Measurements from ENCODE around the gene DIPK1C. TPM values are rescaled to one million over a fixed set of nuclear protein-coding genes. Genes with fewer than 3 reads are reported as not detected.

DIPK1C gene
- total and polyA plus RNA-seq, 2 experiments from 2014 or later, result not detected

GRCh38 chr18:74399091-74399887 lies 57.8 kb downstream of the DIPK1C start:
- no peak overlapping the region for H2AFZ ChIP-seq
- H3K79me2 ChIP-seq (ENCODE audit: insufficient read depth), result no peaks in the 10 kb centered on the region
- 5 to 6% methylated on average over 14 of the region's 14 CpGs for WGBS, 2 experiments (ENCODE audit: low coverage in 1 of 2, low lambda C conversion rate in 2 of 2, missing lambda C conversion rate in 2 of 2)
- no peaks in the 10 kb centered on the region for H3F3A ChIP-seq (ENCODE audit: insufficient read depth)
- no peak overlapping the region for H3K4me2 ChIP-seq (ENCODE audit: unreplicated experiment)
- H3K27ac ChIP-seq, result no peak overlapping the region
- in situ Hi-C loops (cut with MboI), result no loop called here
- no peaks in the 10 kb centered on the region for H3K9me2 ChIP-seq (ENCODE audit: insufficient read depth)
- no peak for DNase-seq
- TF ChIP-seq EZH2 (IDR thresholded peaks at IDR 0.05; ENCODE audit: insufficient read depth, poor library complexity, severe bottlenecking), result no peak
- TF ChIP-seq EZH2phosphoT487 (IDR thresholded peaks at IDR 0.05; ENCODE audit: insufficient read depth, low read depth), result no peak
- no peaks in the 10 kb centered on the region for H3K9me3 ChIP-seq (ENCODE audit: low read depth)
- no peak overlapping the region for H3K4me3 ChIP-seq
- no peak overlapping the region for H3K9ac ChIP-seq
- H3K27me3 ChIP-seq (replicated peaks; ENCODE audit: insufficient read depth), result peaks cover 16% of the 10 kb centered on the region
- H3K4me1 ChIP-seq (ENCODE audit: insufficient read depth), result no peaks in the 10 kb centered on the region
- H4K20me1 ChIP-seq (ENCODE audit: insufficient read depth), result no peaks in the 10 kb centered on the region
- no peaks in the 10 kb centered on the region for H3K36me3 ChIP-seq (ENCODE audit: low read depth)

DNA sequence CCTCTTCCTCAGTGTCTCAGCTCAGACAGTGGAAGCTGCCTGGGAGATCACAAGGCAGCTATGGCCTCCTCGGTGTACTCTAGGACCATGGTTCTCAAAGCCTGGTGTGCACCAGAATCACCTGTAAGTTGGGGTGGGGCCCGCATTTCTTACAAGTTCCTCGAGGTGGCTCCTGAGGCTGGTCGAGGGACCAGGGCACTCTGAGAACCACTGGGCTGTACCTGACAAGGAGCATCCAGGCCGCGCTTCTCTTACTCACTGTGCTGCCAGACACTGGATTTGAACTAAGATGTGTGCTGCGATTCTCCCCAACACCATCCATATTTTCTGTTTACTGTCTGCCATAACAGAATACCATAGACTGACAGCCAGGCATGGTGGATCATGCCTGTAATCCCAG lies 59.5 kb downstream of the DIPK1C start:
- 64 to 76% methylated on average over 7 of the region's 7 CpGs for WGBS, 2 experiments (ENCODE audit: low coverage in 1 of 2, low lambda C conversion rate in 2 of 2, missing lambda C conversion rate in 2 of 2)
- Histone ChIP-seq H3K27me3 (replicated peaks; ENCODE audit: insufficient read depth) (peaks cover 20% of the 10 kb centered on the region), H3K9me2 (ENCODE audit: insufficient read depth) (no peaks in the 10 kb centered on the region)

DNA sequence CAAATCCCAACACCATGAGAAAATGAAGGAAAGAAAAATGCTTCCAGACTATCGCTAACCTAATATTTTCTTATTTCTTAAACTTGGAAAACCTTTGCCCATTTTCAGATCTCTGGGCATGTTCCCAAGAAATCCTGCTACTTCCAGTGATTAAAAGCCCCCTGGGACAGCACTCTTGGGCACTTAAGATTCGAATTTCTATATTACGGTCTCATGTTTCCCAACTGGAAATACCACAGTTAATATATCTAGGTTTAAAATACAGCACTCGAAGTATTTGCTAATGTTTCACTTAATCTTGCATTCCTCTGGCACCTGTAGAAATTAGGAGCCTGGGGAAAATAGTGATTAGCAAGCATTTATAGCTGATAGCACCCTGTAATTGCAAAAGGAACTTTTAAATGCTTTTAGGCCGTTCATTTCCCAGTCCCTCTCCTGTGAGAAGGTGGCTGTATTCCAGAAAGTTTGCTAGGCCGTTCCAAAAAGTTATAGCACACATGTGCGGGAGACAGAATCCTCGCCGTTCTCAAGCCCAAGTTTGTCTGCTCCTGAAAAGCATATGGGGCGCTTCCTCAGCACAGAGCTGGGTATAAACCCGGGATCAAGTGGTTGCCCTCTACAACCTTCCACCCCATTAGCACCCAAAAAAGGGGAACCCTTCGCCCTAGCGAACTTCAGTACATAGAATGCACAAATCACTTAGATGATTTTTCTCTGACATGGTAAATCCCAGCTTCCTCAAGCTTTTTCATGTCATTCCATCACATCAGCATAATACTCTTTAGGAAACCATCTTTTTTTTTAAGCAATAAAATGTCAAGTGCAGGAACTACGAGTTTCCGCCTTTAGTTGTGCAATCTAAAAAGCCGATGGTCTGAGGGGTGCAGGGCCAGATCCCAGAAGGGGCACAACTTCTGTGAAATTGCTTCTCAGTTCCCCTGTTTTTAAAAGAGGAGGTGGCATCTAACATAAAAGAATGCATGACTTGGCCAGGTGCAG lies 60.6 kb downstream of the DIPK1C start:
- H3K79me2 ChIP-seq (ENCODE audit: insufficient read depth), result no peaks in the 10 kb centered on the region
- H3K4me1 ChIP-seq (ENCODE audit: insufficient read depth), result no peaks in the 10 kb centered on the region
- no peak overlapping the region for H3K27ac ChIP-seq
- H2AFZ ChIP-seq, result no peak overlapping the region
- in situ Hi-C loops (cut with MboI), result no loop called here
- no peaks in the 10 kb centered on the region for H4K20me1 ChIP-seq (ENCODE audit: insufficient read depth)
- H3F3A ChIP-seq (ENCODE audit: insufficient read depth), result no peaks in the 10 kb centered on the region
- H3K36me3 ChIP-seq (ENCODE audit: low read depth), result no peaks in the 10 kb centered on the region
- no peak overlapping the region for H3K9ac ChIP-seq
- DNase-seq, result no peak
- H3K9me2 ChIP-seq (ENCODE audit: insufficient read depth), result no peaks in the 10 kb centered on the region
- H3K27me3 ChIP-seq (replicated peaks; ENCODE audit: insufficient read depth), result peaks cover 28% of the 10 kb centered on the region
- WGBS, 2 experiments (ENCODE audit: low coverage in 1 of 2, low lambda C conversion rate in 2 of 2, missing lambda C conversion rate in 2 of 2), result 31 to 38% methylated on average over 16 of the region's 16 CpGs
- no peak overlapping the region for H3K4me3 ChIP-seq
- H3K9me3 ChIP-seq (ENCODE audit: low read depth), result no peaks in the 10 kb centered on the region
- H3K4me2 ChIP-seq (ENCODE audit: unreplicated experiment), result no peak overlapping the region
- TF ChIP-seq EZH2 (IDR thresholded peaks at IDR 0.05; ENCODE audit: insufficient read depth, poor library complexity, severe bottlenecking), result no peak

More for the DNA sequence above, 59.5 kb downstream of the DIPK1C start:
- DNase-seq, result no peak
- Histone ChIP-seq H3F3A (ENCODE audit: insufficient read depth) (no peaks in the 10 kb centered on the region), H3K4me3 (no peak overlapping the region), H2AFZ (no peak overlapping the region), H3K36me3 (ENCODE audit: low read depth) (no peaks in the 10 kb centered on the region), H3K27ac (no peak overlapping the region), H3K4me1 (ENCODE audit: insufficient read depth) (no peaks in the 10 kb centered on the region), H3K4me2 (ENCODE audit: unreplicated experiment) (no peak overlapping the region), H3K79me2 (ENCODE audit: insufficient read depth) (no peaks in the 10 kb centered on the region), H3K9me3 (ENCODE audit: low read depth) (no peaks in the 10 kb centered on the region), H4K20me1 (ENCODE audit: insufficient read depth) (no peaks in the 10 kb centered on the region), H3K9ac (no peak overlapping the region)
- TF ChIP-seq EZH2phosphoT487 (IDR thresholded peaks at IDR 0.05; ENCODE audit: insufficient read depth, low read depth) (no peak), EZH2 (IDR thresholded peaks at IDR 0.05; ENCODE audit: insufficient read depth, poor library complexity, severe bottlenecking) (no peak)
- in situ Hi-C loops (cut with MboI), result no loop called here

DNA sequence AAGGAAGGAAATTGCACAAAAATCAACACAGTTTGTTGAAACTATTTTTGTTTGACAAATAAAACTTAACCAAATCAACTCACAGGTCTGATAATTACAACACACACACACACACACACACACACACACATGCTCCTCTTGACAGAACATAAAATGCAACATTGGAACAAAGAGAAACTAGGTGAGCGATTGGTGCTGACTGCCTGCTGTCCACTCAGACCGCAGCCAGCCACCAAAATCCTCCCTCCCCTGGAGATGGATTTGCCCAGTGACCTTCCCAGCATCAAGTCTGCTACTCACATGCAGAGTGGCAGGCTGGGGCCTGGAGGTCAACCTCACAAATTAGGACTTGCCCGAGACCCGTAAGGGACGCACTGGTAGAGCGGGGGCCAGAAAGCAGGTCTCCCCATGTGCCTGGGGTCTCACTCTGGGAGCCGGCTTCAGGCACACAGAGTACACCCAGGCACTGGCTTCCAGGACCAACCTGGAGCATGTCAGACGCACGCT lies 61.4 kb downstream of the DIPK1C start:
- DNase-seq, result no peak
- Histone ChIP-seq H3K4me1 (ENCODE audit: insufficient read depth) (no peaks in the 10 kb centered on the region), H3K9me2 (ENCODE audit: insufficient read depth) (no peaks in the 10 kb centered on the region), H3K4me2 (ENCODE audit: unreplicated experiment) (no peak overlapping the region), H3K27me3 (replicated peaks; ENCODE audit: insufficient read depth) (peaks cover 36% of the 10 kb centered on the region), H3K9me3 (ENCODE audit: low read depth) (no peaks in the 10 kb centered on the region), H3K79me2 (ENCODE audit: insufficient read depth) (no peaks in the 10 kb centered on the region), H3F3A (ENCODE audit: insufficient read depth) (no peaks in the 10 kb centered on the region), H3K36me3 (ENCODE audit: low read depth) (no peaks in the 10 kb centered on the region), H2AFZ (no peak overlapping the region), H4K20me1 (ENCODE audit: insufficient read depth) (no peaks in the 10 kb centered on the region), H3K4me3 (no peak overlapping the region), H3K9ac (no peak overlapping the region), H3K27ac (no peak overlapping the region)
- no peak for TF ChIP-seq EZH2phosphoT487 (IDR thresholded peaks at IDR 0.05; ENCODE audit: insufficient read depth, low read depth)
- TF ChIP-seq EZH2 (IDR thresholded peaks at IDR 0.05; ENCODE audit: insufficient read depth, poor library complexity, severe bottlenecking), result no peak
- in situ Hi-C loops (cut with MboI), result no loop called here
- WGBS, 2 experiments (ENCODE audit: low coverage in 1 of 2, low lambda C conversion rate in 2 of 2, missing lambda C conversion rate in 2 of 2), result 71 to 76% methylated on average over 8 to 9 of the region's 9 CpGs
